ENCODE measurements around the gene XPC. TPM values are rescaled to one million over a fixed set of nuclear protein-coding genes. Genes with fewer than 3 reads are reported as not detected.

The XPC gene
- total RNA-seq, 1 donor from 2014 or later: 26.8 TPM

GRCh38 chr3:14208168-14208567 lies 29.8 kb upstream of the XPC start:
- Mint-ChIP-seq H3K4me3 (ENCODE audit: unreplicated experiment) (no peak overlapping the region), H3K4me1 (ENCODE audit: low read depth) (peaks cover 47% of the 10 kb centered on the region), H3K27ac (ENCODE audit: unreplicated experiment) (no peak overlapping the region), H3K27me3 (ENCODE audit: low read depth) (no peaks in the 10 kb centered on the region), H3K36me3 (ENCODE audit: low read depth) (no peaks in the 10 kb centered on the region), H3K9me3 (ENCODE audit: low read depth) (no peaks in the 10 kb centered on the region)
- DNase-seq (ENCODE audit: low spot score): no peak
- TF ChIP-seq CTCF (IDR thresholded peaks at IDR 0.05): no peak

GRCh38 chr3:14206548-14207177 lies 28.3 kb upstream of the XPC start:
- no peak for TF ChIP-seq CTCF (IDR thresholded peaks at IDR 0.05)
- H3K27ac Mint-ChIP-seq (ENCODE audit: unreplicated experiment): no peak overlapping the region
- no peak for DNase-seq (ENCODE audit: low spot score)
- no peaks in the 10 kb centered on the region for H3K36me3 Mint-ChIP-seq (ENCODE audit: low read depth)
- no peaks in the 10 kb centered on the region for H3K9me3 Mint-ChIP-seq (ENCODE audit: low read depth)
- no peaks in the 10 kb centered on the region for H3K27me3 Mint-ChIP-seq (ENCODE audit: low read depth)
- H3K4me3 Mint-ChIP-seq (ENCODE audit: unreplicated experiment): no peak overlapping the region
- H3K4me1 Mint-ChIP-seq (ENCODE audit: low read depth): peaks cover 55% of the 10 kb centered on the region

- DNase-seq (ENCODE audit: low spot score): no peak
- peak overlapping the region; percentile 27 for H3K27ac Mint-ChIP-seq (ENCODE audit: unreplicated experiment)
- H3K4me1 Mint-ChIP-seq (ENCODE audit: low read depth): peaks cover 50% of the 10 kb centered on the region
- H3K9me3 Mint-ChIP-seq (ENCODE audit: low read depth): no peaks in the 10 kb centered on the region
- peaks cover 2% of the 10 kb centered on the region for H3K36me3 Mint-ChIP-seq (ENCODE audit: low read depth)
- no peak overlapping the region for H3K4me3 Mint-ChIP-seq (ENCODE audit: unreplicated experiment)
- no peaks in the 10 kb centered on the region for H3K27me3 Mint-ChIP-seq (ENCODE audit: low read depth)
- TF ChIP-seq CTCF (IDR thresholded peaks at IDR 0.05): no peak
Observed at GRCh38 chr3:14204515-14205284, 26.3 kb upstream of the XPC start.

GRCh38 chr3:14203521-14204079 lies 25.2 kb upstream of the XPC start:
- H3K36me3 Mint-ChIP-seq (ENCODE audit: low read depth): peaks cover 6% of the 10 kb centered on the region
- H3K27ac Mint-ChIP-seq (ENCODE audit: unreplicated experiment): no peak overlapping the region
- H3K4me1 Mint-ChIP-seq (ENCODE audit: low read depth): peaks cover 39% of the 10 kb centered on the region
- H3K9me3 Mint-ChIP-seq (ENCODE audit: low read depth): no peaks in the 10 kb centered on the region
- peak; percentile 91 for TF ChIP-seq CTCF (IDR thresholded peaks at IDR 0.05)
- H3K27me3 Mint-ChIP-seq (ENCODE audit: low read depth): no peaks in the 10 kb centered on the region
- no peak for DNase-seq (ENCODE audit: low spot score)
- H3K4me3 Mint-ChIP-seq (ENCODE audit: unreplicated experiment): no peak overlapping the region

- H3K4me3 Mint-ChIP-seq (ENCODE audit: unreplicated experiment): no peak overlapping the region
- DNase-seq (ENCODE audit: low spot score): no peak
- H3K27ac Mint-ChIP-seq (ENCODE audit: unreplicated experiment): no peak overlapping the region
- no peaks in the 10 kb centered on the region for H3K27me3 Mint-ChIP-seq (ENCODE audit: low read depth)
- H3K36me3 Mint-ChIP-seq (ENCODE audit: low read depth): peaks cover 10% of the 10 kb centered on the region
- H3K9me3 Mint-ChIP-seq (ENCODE audit: low read depth): no peaks in the 10 kb centered on the region
- no peak for TF ChIP-seq CTCF (IDR thresholded peaks at IDR 0.05)
- H3K4me1 Mint-ChIP-seq (ENCODE audit: low read depth): peaks cover 36% of the 10 kb centered on the region
Observed at GRCh38 chr3:14202874-14203520, 24.6 kb upstream of the XPC start.

Measured in chondrocyte (in vitro differentiated cells).